Measurements from ENCODE around the gene GRAMD2A.

The GRAMD2A gene

DNA sequence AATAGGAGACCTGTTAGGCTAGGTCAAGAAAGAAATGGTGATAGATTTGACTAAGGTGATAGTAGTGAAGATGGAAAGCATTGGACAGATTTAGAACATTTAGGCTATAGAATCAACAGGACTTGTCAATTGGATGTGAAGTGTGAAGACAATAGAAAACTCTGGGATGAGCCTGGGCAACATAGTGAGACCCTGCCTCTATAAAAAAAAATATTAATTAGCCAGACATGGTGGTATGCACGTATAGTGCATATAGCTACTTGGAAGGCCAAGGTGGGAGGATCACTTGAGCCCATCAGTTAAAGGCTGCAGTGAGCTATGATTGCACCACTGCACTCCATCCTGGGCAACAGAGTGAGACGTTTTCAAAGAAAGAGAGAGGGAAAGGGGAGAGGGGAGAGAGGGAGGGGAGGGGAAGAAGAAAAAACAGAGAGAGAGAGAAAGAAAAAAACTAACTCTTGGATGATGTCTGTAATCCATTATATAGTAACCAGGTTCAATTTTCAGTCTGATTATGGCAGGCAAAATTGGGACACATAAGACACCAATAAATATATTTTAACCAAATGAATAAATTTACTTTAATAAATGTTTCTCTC is 69.8 kb downstream of the GRAMD2A start:
- Histone ChIP-seq H3K9ac (ENCODE audit: low read length) (no peak overlapping the region), H2BK5ac (ENCODE audit: low read length) (no peak overlapping the region), H3K27ac (ENCODE audit: low read depth, low read length) (no peak overlapping the region), H4K8ac (ENCODE audit: low read depth, low read length) (no peak overlapping the region), H3K4me1 (ENCODE audit: control insufficient read depth, low read depth, low read length) (no peaks in the 10 kb centered on the region), H3K4me2 (ENCODE audit: low read length) (no peak overlapping the region), H3K79me2 (ENCODE audit: control insufficient read depth, insufficient read depth, low read length) (no peaks in the 10 kb centered on the region), H2AK5ac (ENCODE audit: low read length) (no peak overlapping the region), H3K36me3 (ENCODE audit: control insufficient read depth, insufficient read depth, low read length) (no peaks in the 10 kb centered on the region), H2BK120ac (ENCODE audit: low read depth, low read length) (no peak overlapping the region), H3K4ac (ENCODE audit: low read depth, low read length) (no peak overlapping the region), H3K18ac (ENCODE audit: low read length) (no peak overlapping the region), H3K56ac (ENCODE audit: low read length) (no peak overlapping the region), H3K23ac (ENCODE audit: low read length) (no peak overlapping the region), H3K79me1 (ENCODE audit: low read length) (no peaks in the 10 kb centered on the region), H3K27me3 (ENCODE audit: insufficient read depth, low read length, poor library complexity) (no peaks in the 10 kb centered on the region), H3K4me3 (ENCODE audit: low read length) (no peak overlapping the region), H2BK15ac (replicated peaks; ENCODE audit: low read depth) (no peak overlapping the region), H4K5ac (ENCODE audit: low read length) (no peak overlapping the region)
- no peak for DNase-seq
- no CpG with 5 or more reads among the region's 2 CpGs for WGBS (ENCODE audit: extremely low coverage, insufficient coverage, low lambda C conversion rate)

DNA sequence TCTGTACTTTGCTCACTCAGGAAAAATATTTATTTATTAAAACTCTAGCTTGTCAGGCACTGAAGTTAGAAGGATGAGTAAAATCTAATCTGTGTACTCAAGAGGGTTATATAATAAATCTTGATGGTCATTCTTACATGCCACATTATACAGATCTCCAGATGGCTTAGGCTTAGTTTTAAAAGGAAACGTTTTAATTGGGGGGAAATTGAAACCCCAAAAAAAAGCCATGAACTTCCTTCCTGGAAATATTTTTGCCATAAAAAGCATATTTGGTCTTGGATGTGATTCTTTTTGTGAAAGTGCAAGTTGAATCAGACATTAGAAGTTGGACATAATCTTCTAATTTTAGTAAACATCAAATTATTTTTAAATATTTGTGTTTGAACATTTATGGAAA is 73.4 kb downstream of the GRAMD2A start:
- no peak overlapping the region for H3K27ac ChIP-seq (ENCODE audit: low read depth, low read length)
- no peak overlapping the region for H4K5ac ChIP-seq (ENCODE audit: low read length)
- no peak overlapping the region for H2BK5ac ChIP-seq (ENCODE audit: low read length)
- no peak overlapping the region for H4K8ac ChIP-seq (ENCODE audit: low read depth, low read length)
- H3K4me3 ChIP-seq (ENCODE audit: low read length), result no peak overlapping the region
- H3K18ac ChIP-seq (ENCODE audit: low read length), result no peak overlapping the region
- no peak overlapping the region for H2AK5ac ChIP-seq (ENCODE audit: low read length)
- no peaks in the 10 kb centered on the region for H3K79me1 ChIP-seq (ENCODE audit: low read length)
- H2BK15ac ChIP-seq (replicated peaks; ENCODE audit: low read depth), result no peak overlapping the region
- no peak overlapping the region for H3K56ac ChIP-seq (ENCODE audit: low read length)
- H3K9ac ChIP-seq (ENCODE audit: low read length), result no peak overlapping the region
- H3K23ac ChIP-seq (ENCODE audit: low read length), result no peak overlapping the region
- no peaks in the 10 kb centered on the region for H3K27me3 ChIP-seq (ENCODE audit: insufficient read depth, low read length, poor library complexity)
- H3K79me2 ChIP-seq (ENCODE audit: control insufficient read depth, insufficient read depth, low read length), result no peaks in the 10 kb centered on the region
- H3K4me1 ChIP-seq (ENCODE audit: control insufficient read depth, low read depth, low read length), result no peaks in the 10 kb centered on the region
- WGBS (ENCODE audit: extremely low coverage, insufficient coverage, low lambda C conversion rate), result no CpG with 5 or more reads among the region's 1 CpG
- H3K4ac ChIP-seq (ENCODE audit: low read depth, low read length), result no peak overlapping the region
- DNase-seq, result no peak
- H3K36me3 ChIP-seq (ENCODE audit: control insufficient read depth, insufficient read depth, low read length), result no peaks in the 10 kb centered on the region
- H2BK120ac ChIP-seq (ENCODE audit: low read depth, low read length), result no peak overlapping the region
- H3K4me2 ChIP-seq (ENCODE audit: low read length), result no peak overlapping the region

DNA sequence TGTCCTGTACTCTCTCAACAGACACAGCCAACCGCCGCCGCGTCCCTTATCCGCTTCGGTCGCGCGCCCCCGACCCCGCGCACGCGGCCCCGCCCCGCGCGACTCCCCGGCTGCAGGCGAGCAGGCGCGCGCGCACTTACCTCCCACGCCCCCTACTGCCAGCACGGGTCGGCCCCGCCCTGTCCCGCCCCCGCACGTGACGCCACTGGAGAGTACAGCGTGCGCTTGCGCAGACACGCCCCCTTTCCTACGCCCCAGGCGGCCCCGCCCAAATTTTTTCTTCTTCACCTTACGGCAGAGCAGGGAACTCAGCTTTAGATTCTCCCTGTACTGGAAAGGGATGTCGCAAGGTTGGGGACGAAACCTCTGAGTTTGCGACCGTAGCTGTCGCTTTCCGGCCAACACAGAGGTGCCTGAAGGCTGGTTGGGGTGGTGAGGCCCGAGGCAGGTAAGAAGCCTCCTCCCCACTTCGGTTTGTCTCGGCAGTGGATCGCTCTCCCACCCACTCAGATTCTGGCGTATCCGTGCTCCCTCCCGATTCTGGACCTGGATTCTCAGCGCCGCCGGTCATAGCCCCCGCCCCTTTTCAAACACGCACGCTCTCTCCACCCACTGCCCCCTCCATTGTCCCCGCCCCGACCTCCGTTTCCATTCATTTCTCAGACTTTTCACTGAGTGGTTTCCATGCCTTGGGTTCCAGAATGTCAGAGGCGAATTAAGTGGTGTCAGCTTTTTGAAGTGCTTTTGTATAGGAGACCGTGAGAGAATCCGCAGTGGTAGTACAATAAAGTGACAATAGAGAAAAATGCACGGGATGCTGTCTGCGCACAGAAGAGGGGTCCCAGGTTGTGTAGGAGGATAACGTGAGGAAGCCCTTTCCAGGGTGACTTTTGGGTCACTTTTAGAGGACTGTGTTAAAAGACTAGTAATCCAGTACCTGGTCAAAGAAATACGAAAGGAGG is 79.3 kb downstream of the GRAMD2A start, which contains the start of the genes MYO9A and SENP8:
MYO9A (minus strand) TSS at position 134 of the 962 bp plus-strand sequence. CDS start 71,587 bp downstream, outside the sequence.
SENP8 (plus strand) TSS at position 387 of the 962 bp plus-strand sequence. CDS start 21,221 bp downstream, outside the sequence.
- Histone ChIP-seq H4K8ac (ENCODE audit: low read depth, low read length) (no peak within 1 kb of the TSS), H3K79me2 (ENCODE audit: control insufficient read depth, insufficient read depth, low read length) (no peaks in the 10 kb centered on the region), H3K4ac (ENCODE audit: low read depth, low read length) (no peak within 1 kb of the TSS), H3K27ac (ENCODE audit: low read depth, low read length) (peak within 1 kb of the TSS; percentile 97), H3K18ac (ENCODE audit: low read length) (peak within 1 kb of the TSS; percentile 65), H2BK5ac (ENCODE audit: low read length) (peak within 1 kb of the TSS; percentile 47), H2AK5ac (ENCODE audit: low read length) (no peak within 1 kb of the TSS), H4K5ac (ENCODE audit: low read length) (no peak within 1 kb of the TSS), H2BK120ac (ENCODE audit: low read depth, low read length) (no peak within 1 kb of the TSS), H2BK15ac (replicated peaks; ENCODE audit: low read depth) (no peak within 1 kb of the TSS), H3K4me1 (ENCODE audit: control insufficient read depth, low read depth, low read length) (no peaks in the 10 kb centered on the region), H3K79me1 (ENCODE audit: low read length) (peaks cover 3% of the 10 kb centered on the region), H3K23ac (ENCODE audit: low read length) (no peak within 1 kb of the TSS), H3K4me3 (ENCODE audit: low read length) (peak within 1 kb of the TSS; percentile 85), H3K9ac (ENCODE audit: low read length) (peak within 1 kb of the TSS; percentile 92), H3K36me3 (ENCODE audit: control insufficient read depth, insufficient read depth, low read length) (no peaks in the 10 kb centered on the region), H3K56ac (ENCODE audit: low read length) (peak within 1 kb of the TSS; percentile 98), H3K4me2 (ENCODE audit: low read length) (peak within 1 kb of the TSS; percentile 85), H3K27me3 (ENCODE audit: insufficient read depth, low read length, poor library complexity) (no peaks in the 10 kb centered on the region)
- WGBS (ENCODE audit: extremely low coverage, insufficient coverage, low lambda C conversion rate), result no CpG with 5 or more reads among the region's 69 CpGs
- peak; percentile 99 for DNase-seq

DNA sequence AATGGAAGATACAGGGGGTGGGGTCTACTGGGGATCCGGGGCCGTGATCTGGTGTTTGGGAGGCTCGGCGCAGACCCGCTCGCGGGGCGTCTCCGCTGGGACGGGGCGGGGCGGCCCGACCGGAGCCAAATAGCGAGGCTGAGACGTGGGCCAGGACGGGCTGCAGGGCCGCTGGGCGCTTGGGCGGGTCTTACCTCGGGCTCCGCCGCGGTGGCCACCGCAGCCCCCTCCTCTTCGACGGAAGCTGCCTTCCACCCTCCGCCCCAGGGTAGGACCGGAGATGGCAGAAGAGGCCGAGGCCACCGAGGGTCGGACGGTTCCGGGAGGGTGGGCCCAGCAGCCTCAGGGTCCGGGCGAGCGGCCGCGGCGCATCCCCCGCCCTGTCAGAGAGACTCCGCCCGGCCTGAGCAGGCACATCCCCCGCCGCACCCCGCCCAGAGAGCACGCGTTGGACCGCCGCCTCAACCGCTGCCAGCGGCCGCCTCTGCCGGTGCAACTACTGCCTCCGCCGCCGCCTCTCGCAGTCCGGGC is 80.0 kb downstream of the GRAMD2A start:
- H3K79me1 ChIP-seq (ENCODE audit: low read length), result peaks cover 3% of the 10 kb centered on the region
- H4K5ac ChIP-seq (ENCODE audit: low read length), result no peak overlapping the region
- no peak overlapping the region for H2BK120ac ChIP-seq (ENCODE audit: low read depth, low read length)
- H2BK5ac ChIP-seq (ENCODE audit: low read length), result no peak overlapping the region
- no peak overlapping the region for H4K8ac ChIP-seq (ENCODE audit: low read depth, low read length)
- H3K27ac ChIP-seq (ENCODE audit: low read depth, low read length), result peak overlapping the region; percentile 74
- H3K9ac ChIP-seq (ENCODE audit: low read length), result peak overlapping the region; percentile 74
- no peak overlapping the region for H2BK15ac ChIP-seq (replicated peaks; ENCODE audit: low read depth)
- H3K4me2 ChIP-seq (ENCODE audit: low read length), result peak overlapping the region; percentile 85
- H2AK5ac ChIP-seq (ENCODE audit: low read length), result no peak overlapping the region
- peak overlapping the region; percentile 29 for H3K18ac ChIP-seq (ENCODE audit: low read length)
- peak; percentile 84 for DNase-seq
- no peak overlapping the region for H3K23ac ChIP-seq (ENCODE audit: low read length)
- no peak overlapping the region for H3K4ac ChIP-seq (ENCODE audit: low read depth, low read length)
- H3K79me2 ChIP-seq (ENCODE audit: control insufficient read depth, insufficient read depth, low read length), result no peaks in the 10 kb centered on the region
- H3K36me3 ChIP-seq (ENCODE audit: control insufficient read depth, insufficient read depth, low read length), result no peaks in the 10 kb centered on the region
- H3K56ac ChIP-seq (ENCODE audit: low read length), result peak overlapping the region; percentile 78
- H3K4me3 ChIP-seq (ENCODE audit: low read length), result peak overlapping the region; percentile 53
- H3K27me3 ChIP-seq (ENCODE audit: insufficient read depth, low read length, poor library complexity), result no peaks in the 10 kb centered on the region
- no peaks in the 10 kb centered on the region for H3K4me1 ChIP-seq (ENCODE audit: control insufficient read depth, low read depth, low read length)
- WGBS (ENCODE audit: extremely low coverage, insufficient coverage, low lambda C conversion rate), result no CpG with 5 or more reads among the region's 59 CpGs

DNA sequence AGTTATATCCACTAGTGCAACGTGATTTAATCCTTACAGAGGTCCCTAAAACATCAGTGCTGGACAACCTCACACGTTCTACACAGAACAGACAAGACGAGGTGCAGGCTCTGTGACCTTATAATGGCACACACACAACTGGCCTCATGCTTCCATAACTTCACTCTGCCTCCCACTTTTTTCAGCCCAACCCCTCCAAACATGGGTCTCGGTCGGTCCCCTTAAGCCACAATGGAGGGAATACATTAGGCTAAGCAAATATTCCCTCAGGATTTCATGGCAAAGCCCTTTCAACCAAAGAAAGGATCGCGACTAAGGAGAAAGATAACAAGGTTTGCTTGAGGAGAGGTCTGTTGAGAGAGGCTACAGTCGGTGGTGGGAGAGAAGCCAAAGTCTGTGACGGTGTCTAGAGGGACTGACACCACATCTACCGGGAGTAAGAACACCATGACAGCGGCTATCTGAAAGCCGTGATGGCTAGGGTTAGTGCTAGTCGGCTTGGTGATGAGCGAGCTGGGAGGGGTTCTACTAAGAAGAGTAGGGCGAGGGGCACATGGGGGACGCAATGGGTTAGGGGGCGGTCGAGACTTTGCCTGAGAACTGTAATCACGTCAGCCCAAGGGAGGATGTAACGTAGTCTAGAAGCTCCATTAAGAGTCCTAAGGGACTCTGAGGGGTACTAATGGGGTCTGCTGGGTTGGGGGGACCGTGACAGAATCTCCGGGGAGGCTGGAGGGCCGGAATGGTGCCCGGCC is 80.7 kb downstream of the GRAMD2A start:
- peak; percentile 56 for DNase-seq
- Histone ChIP-seq H3K36me3 (ENCODE audit: control insufficient read depth, insufficient read depth, low read length) (no peaks in the 10 kb centered on the region), H3K23ac (ENCODE audit: low read length) (no peak overlapping the region), H3K79me2 (ENCODE audit: control insufficient read depth, insufficient read depth, low read length) (no peaks in the 10 kb centered on the region), H3K9ac (ENCODE audit: low read length) (peak overlapping the region; percentile 74), H4K5ac (ENCODE audit: low read length) (no peak overlapping the region), H3K4me1 (ENCODE audit: control insufficient read depth, low read depth, low read length) (no peaks in the 10 kb centered on the region), H2AK5ac (ENCODE audit: low read length) (no peak overlapping the region), H3K27me3 (ENCODE audit: insufficient read depth, low read length, poor library complexity) (no peaks in the 10 kb centered on the region), H3K18ac (ENCODE audit: low read length) (no peak overlapping the region), H3K4me2 (ENCODE audit: low read length) (peak overlapping the region; percentile 85), H4K8ac (ENCODE audit: low read depth, low read length) (no peak overlapping the region), H3K4ac (ENCODE audit: low read depth, low read length) (no peak overlapping the region), H2BK15ac (replicated peaks; ENCODE audit: low read depth) (no peak overlapping the region), H2BK120ac (ENCODE audit: low read depth, low read length) (no peak overlapping the region), H2BK5ac (ENCODE audit: low read length) (no peak overlapping the region), H3K56ac (ENCODE audit: low read length) (peak overlapping the region; percentile 78), H3K79me1 (ENCODE audit: low read length) (peaks cover 3% of the 10 kb centered on the region), H3K4me3 (ENCODE audit: low read length) (peak overlapping the region; percentile 53), H3K27ac (ENCODE audit: low read depth, low read length) (no peak overlapping the region)
- no CpG with 5 or more reads among the region's 24 CpGs for WGBS (ENCODE audit: extremely low coverage, insufficient coverage, low lambda C conversion rate)
